ENCODE data around the gene CHAT.

The CHAT gene

DNA sequence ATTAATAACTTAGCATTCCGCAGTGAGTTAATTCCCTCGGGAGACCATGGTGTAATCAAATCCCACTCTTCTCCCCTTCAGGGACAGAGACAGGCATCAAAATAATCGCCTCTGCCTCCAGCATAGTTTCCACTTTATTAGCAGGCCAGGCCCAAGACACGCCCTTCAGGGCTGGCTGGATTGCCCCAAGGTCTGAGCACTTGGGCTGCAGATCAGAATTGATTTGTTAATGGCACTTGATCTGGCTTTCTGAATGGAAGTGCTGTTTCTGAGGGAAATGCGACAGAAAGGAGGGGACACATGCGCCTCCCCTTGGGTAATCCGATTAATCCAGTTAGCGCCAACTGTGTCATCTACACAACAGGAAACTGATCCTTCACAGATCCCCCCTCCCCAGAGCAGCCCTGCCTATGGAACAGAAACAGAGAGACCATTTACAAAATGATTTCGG, 15.6 kb downstream of the CHAT start:
- ChIA-PET CTCF (no interaction called here), POLR2A (no interaction called here)
- TF ChIP-seq ZNF660 (tag by site-specific recombination; IDR thresholded peaks at IDR 0.05) (no peak), ZEB2 (tag by site-specific recombination; IDR thresholded peaks at IDR 0.05) (no peak), ZNF132 (tag by site-specific recombination; IDR thresholded peaks at IDR 0.05; ENCODE audit: borderline replicate concordance) (no peak), ZNF16 (tag by site-specific recombination; IDR thresholded peaks at IDR 0.05; ENCODE audit: low read depth) (no peak), ZBTB8A (tag by site-specific recombination; IDR thresholded peaks at IDR 0.05) (no peak), ZNF248 (tag by site-specific recombination; IDR thresholded peaks at IDR 0.05) (no peak), GLI4 (tag by site-specific recombination; IDR thresholded peaks at IDR 0.05) (no peak), KLF9 (tag by site-specific recombination; IDR thresholded peaks at IDR 0.05; ENCODE audit: low read depth) (no peak), ZNF133 (tag by site-specific recombination; IDR thresholded peaks at IDR 0.05) (no peak), ZSCAN23 (tag by site-specific recombination; IDR thresholded peaks at IDR 0.05) (no peak), ZBTB7A (tag by site-specific recombination; IDR thresholded peaks at IDR 0.05; ENCODE audit: low read depth) (no peak), TCF7L2 (IDR thresholded peaks at IDR 0.05; ENCODE audit: borderline replicate concordance, low read depth, low read length) (no peak)
- TF ChIP-seq, protein P1, sequence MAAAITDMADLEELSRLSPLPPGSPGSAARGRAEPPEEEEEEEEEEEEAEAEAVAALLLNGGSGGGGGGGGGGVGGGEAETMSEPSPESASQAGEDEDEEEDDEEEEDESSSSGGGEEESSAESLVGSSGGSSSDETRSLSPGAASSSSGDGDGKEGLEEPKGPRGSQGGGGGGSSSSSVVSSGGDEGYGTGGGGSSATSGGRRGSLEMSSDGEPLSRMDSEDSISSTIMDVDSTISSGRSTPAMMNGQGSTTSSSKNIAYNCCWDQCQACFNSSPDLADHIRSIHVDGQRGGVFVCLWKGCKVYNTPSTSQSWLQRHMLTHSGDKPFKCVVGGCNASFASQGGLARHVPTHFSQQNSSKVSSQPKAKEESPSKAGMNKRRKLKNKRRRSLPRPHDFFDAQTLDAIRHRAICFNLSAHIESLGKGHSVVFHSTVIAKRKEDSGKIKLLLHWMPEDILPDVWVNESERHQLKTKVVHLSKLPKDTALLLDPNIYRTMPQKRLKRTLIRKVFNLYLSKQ (tag by site-specific recombination; IDR thresholded peaks at IDR 0.05; ENCODE audit: borderline replicate concordance) = no peak
- Histone ChIP-seq H3K27ac (ENCODE audit: extremely low read depth, low read depth, low read length) (no peak overlapping the region), H3K4me1 (ENCODE audit: control insufficient read depth, insufficient read depth, low read length) (no peaks in the 10 kb centered on the region), H3K36me3 (ENCODE audit: control insufficient read depth in 2 of 2, insufficient read depth in 1 of 2, low read length in 2 of 2) (no peaks in the 10 kb centered on the region), H3K9me3 (ENCODE audit: control insufficient read depth, insufficient read depth, low read depth, low read length) (no peaks in the 10 kb centered on the region), H3K4me3 (ENCODE audit: low read depth, low read length) (no peak overlapping the region)

DNA sequence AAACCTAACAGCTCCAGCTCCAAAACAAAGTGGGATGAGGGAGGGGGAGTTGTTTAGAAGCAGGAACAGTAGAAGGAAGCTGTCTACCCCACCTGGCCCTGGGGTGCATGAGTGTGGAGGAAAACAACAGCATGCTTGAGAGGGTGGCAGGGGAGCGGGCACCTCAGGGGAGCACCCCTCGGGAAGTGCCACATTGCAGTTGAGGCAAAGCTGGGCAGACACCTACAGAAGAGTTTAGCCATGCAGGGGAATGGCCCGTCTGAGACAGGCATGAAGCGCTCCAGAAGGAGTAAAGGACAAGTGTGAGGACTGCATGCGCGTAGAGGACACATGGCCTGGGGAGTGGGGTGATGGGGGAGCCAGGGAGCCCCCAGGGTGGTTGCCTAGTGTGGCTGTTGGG, 18.1 kb downstream of the CHAT start:
- ChIA-PET POLR2A (no interaction called here), CTCF (no interaction called here)
- TF ChIP-seq KLF8 (tag by site-specific recombination; IDR thresholded peaks at IDR 0.05) = no peak
- TF ChIP-seq, protein P2, sequence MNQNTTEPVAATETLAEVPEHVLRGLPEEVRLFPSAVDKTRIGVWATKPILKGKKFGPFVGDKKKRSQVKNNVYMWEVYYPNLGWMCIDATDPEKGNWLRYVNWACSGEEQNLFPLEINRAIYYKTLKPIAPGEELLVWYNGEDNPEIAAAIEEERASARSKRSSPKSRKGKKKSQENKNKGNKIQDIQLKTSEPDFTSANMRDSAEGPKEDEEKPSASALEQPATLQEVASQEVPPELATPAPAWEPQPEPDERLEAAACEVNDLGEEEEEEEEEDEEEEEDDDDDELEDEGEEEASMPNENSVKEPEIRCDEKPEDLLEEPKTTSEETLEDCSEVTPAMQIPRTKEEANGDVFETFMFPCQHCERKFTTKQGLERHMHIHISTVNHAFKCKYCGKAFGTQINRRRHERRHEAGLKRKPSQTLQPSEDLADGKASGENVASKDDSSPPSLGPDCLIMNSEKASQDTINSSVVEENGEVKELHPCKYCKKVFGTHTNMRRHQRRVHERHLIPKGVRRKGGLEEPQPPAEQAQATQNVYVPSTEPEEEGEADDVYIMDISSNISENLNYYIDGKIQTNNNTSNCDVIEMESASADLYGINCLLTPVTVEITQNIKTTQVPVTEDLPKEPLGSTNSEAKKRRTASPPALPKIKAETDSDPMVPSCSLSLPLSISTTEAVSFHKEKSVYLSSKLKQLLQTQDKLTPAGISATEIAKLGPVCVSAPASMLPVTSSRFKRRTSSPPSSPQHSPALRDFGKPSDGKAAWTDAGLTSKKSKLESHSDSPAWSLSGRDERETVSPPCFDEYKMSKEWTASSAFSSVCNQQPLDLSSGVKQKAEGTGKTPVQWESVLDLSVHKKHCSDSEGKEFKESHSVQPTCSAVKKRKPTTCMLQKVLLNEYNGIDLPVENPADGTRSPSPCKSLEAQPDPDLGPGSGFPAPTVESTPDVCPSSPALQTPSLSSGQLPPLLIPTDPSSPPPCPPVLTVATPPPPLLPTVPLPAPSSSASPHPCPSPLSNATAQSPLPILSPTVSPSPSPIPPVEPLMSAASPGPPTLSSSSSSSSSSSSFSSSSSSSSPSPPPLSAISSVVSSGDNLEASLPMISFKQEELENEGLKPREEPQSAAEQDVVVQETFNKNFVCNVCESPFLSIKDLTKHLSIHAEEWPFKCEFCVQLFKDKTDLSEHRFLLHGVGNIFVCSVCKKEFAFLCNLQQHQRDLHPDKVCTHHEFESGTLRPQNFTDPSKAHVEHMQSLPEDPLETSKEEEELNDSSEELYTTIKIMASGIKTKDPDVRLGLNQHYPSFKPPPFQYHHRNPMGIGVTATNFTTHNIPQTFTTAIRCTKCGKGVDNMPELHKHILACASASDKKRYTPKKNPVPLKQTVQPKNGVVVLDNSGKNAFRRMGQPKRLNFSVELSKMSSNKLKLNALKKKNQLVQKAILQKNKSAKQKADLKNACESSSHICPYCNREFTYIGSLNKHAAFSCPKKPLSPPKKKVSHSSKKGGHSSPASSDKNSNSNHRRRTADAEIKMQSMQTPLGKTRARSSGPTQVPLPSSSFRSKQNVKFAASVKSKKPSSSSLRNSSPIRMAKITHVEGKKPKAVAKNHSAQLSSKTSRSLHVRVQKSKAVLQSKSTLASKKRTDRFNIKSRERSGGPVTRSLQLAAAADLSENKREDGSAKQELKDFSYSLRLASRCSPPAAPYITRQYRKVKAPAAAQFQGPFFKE (tag by site-specific recombination; IDR thresholded peaks at IDR 0.05; ENCODE audit: borderline replicate concordance) = no peak
- TF ChIP-seq ZNF558 (tag by site-specific recombination; IDR thresholded peaks at IDR 0.05) = no peak
- TF ChIP-seq SETDB1 (IDR thresholded peaks at IDR 0.05; ENCODE audit: insufficient read length, low read length) = no peak
- TF ChIP-seq ZNF146 (tag by site-specific recombination; IDR thresholded peaks at IDR 0.05) = no peak
- TF ChIP-seq, protein P3, sequence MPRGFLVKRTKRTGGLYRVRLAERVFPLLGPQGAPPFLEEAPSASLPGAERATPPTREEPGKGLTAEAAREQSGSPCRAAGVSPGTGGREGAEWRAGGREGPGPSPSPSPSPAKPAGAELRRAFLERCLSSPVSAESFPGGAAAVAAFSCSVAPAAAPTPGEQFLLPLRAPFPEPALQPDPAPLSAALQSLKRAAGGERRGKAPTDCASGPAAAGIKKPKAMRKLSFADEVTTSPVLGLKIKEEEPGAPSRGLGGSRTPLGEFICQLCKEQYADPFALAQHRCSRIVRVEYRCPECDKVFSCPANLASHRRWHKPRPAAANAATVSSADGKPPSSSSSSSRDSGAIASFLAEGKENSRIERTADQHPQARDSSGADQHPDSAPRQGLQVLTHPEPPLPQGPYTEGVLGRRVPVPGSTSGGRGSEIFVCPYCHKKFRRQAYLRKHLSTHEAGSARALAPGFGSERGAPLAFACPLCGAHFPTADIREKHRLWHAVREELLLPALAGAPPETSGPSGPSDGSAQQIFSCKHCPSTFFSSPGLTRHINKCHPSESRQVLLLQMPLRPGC (tag by site-specific recombination; IDR thresholded peaks at IDR 0.05) = no peak
- no peak for TF ChIP-seq REPIN1 (tag by site-specific recombination; IDR thresholded peaks at IDR 0.05; ENCODE audit: low read depth)
- TF ChIP-seq, protein P4, sequence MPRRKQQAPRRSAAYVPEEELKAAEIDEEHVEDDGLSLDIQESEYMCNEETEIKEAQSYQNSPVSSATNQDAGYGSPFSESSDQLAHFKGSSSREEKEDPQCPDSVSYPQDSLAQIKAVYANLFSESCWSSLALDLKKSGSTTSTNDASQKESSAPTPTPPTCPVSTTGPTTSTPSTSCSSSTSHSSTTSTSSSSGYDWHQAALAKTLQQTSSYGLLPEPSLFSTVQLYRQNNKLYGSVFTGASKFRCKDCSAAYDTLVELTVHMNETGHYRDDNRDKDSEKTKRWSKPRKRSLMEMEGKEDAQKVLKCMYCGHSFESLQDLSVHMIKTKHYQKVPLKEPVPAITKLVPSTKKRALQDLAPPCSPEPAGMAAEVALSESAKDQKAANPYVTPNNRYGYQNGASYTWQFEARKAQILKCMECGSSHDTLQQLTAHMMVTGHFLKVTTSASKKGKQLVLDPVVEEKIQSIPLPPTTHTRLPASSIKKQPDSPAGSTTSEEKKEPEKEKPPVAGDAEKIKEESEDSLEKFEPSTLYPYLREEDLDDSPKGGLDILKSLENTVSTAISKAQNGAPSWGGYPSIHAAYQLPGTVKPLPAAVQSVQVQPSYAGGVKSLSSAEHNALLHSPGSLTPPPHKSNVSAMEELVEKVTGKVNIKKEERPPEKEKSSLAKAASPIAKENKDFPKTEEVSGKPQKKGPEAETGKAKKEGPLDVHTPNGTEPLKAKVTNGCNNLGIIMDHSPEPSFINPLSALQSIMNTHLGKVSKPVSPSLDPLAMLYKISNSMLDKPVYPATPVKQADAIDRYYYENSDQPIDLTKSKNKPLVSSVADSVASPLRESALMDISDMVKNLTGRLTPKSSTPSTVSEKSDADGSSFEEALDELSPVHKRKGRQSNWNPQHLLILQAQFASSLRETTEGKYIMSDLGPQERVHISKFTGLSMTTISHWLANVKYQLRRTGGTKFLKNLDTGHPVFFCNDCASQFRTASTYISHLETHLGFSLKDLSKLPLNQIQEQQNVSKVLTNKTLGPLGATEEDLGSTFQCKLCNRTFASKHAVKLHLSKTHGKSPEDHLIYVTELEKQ (tag by site-specific recombination; IDR thresholded peaks at IDR 0.05; ENCODE audit: borderline replicate concordance) = no peak
- TF ChIP-seq KLF16 (tag by site-specific recombination; IDR thresholded peaks at IDR 0.05) = no peak
- no peak for TF ChIP-seq ZNF654 (tag by site-specific recombination; IDR thresholded peaks at IDR 0.05; ENCODE audit: low read depth)
- TF ChIP-seq ZNF16 (tag by site-specific recombination; IDR thresholded peaks at IDR 0.05; ENCODE audit: low read depth) = no peak

More for the DNA sequence above, 18.1 kb downstream of the CHAT start:
- H3K4me1 ChIP-seq (ENCODE audit: control insufficient read depth, insufficient read depth, low read length) = no peaks in the 10 kb centered on the region
- H3K4me3 ChIP-seq (ENCODE audit: low read depth, low read length) = no peak overlapping the region
- H3K36me3 ChIP-seq (ENCODE audit: control insufficient read depth in 2 of 2, insufficient read depth in 1 of 2, low read length in 2 of 2) = no peaks in the 10 kb centered on the region
- H3K9me3 ChIP-seq (ENCODE audit: control insufficient read depth, insufficient read depth, low read depth, low read length) = no peaks in the 10 kb centered on the region
- H3K27ac ChIP-seq (ENCODE audit: extremely low read depth, low read depth, low read length) = no peak overlapping the region
